A375 (cell line): ENCODE results near the gene PLEKHG4B. TPM values are rescaled to one million over a fixed set of nuclear protein-coding genes. Genes with fewer than 3 reads are reported as not detected.

Experiments used
- small RNA-seq: library from RNA; depleted of rRNA; stranded (forward); fragments of <200 nt; gene quantifications from one replicate; pipeline ENCODE3, GENCODE V24; 2014
- total RNA-seq: library from RNA; depleted of rRNA; stranded (reverse); fragments of >200 nt; shearing (Covaris generic); gene quantifications from 2 replicates; pipeline ENCODE4 v1.2.3, GENCODE V29; 2014; rRNA removed

Gene PLEKHG4B
- 0.37 and 0.83 TPM in 2 replicates for total RNA-seq

DNA sequence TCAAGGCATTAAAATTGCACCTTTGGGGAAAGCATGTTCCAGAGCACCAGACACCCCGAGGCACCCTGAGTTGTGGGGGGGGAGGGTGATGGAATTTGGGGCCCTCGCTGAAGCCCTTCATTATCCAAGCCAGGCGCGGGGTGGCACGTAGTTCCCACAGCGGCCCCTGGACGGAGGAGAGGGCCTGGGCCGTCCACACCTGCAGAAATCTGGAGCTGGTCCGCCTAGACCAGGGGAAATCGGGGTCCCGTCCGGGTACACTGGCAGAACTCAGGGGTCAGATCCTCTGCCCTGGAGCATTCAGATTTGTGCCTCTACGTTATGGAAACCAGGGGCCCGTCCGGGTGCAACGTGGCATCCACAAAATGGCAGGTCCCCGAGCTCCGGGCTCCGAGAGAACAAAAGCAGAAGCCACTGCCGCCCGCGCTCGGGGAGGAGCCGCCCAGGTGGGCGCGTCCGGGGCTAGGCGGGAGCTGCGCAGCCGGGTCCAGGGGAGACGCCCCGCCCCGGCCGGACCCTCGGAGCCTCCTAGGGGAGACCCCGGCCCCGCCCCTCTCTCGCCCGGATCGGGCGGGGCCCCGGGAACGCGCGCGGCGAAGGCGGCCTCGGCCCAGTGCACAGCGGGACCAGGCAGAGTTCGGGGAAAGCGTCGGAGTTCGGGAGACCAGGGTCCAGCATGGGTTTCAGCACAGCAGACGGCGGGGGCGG lies at the start of gene PLEKHG4B:
PLEKHG4B (plus strand) TSS at position 613 of the 708 bp plus-strand sequence; CDS start at position 677, 64 bp downstream.

DNA sequence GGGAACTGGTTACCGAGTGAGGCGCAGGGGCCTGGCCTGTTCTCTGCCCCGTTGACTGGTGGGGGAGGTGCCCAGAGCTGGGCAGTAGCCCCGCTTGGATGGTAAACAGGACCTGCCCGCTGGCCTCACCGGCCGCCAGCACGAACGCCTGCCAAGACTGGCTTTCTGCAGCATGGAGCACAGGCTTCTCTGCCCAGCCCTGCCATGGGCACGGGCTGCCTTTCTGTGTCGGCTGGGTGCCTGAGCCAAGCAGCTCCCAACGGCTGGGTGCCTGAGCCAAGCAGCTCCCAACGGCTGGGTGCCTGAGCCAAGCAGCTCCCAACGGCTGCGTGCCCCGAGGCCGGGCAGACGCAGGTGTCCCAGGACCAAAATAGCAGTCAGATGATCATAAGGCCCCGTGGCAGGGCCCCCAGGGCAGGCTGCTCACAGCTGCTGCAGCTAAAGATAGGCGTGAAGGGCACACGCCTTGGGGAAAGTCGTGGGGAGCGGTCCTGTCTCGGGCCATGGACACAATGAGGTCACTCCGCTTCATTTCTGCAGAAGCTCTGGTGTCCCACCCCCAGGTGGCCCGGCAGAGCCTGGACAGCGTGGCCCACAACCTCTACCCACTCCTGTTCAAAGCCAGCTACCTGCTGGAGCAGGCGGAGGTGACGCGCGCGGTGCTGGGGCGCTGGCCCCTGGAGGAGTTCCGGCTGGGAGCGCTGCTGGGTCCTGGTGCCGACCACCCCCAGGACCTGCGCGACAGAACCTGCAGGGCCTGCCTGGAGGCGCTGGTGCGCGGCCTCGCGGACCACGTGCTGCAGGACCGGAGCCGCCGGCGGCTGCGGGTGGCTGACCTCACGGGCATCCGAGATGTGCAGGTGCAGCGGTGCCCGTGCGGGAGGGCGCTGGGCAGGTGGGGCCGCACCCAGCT lies 99.3 kb downstream of the PLEKHG4B start, which contains the start of gene LRRC14B:
LRRC14B (plus strand) TSS at position 460 of the 913 bp plus-strand sequence; CDS start at position 504, 44 bp downstream.

DNA sequence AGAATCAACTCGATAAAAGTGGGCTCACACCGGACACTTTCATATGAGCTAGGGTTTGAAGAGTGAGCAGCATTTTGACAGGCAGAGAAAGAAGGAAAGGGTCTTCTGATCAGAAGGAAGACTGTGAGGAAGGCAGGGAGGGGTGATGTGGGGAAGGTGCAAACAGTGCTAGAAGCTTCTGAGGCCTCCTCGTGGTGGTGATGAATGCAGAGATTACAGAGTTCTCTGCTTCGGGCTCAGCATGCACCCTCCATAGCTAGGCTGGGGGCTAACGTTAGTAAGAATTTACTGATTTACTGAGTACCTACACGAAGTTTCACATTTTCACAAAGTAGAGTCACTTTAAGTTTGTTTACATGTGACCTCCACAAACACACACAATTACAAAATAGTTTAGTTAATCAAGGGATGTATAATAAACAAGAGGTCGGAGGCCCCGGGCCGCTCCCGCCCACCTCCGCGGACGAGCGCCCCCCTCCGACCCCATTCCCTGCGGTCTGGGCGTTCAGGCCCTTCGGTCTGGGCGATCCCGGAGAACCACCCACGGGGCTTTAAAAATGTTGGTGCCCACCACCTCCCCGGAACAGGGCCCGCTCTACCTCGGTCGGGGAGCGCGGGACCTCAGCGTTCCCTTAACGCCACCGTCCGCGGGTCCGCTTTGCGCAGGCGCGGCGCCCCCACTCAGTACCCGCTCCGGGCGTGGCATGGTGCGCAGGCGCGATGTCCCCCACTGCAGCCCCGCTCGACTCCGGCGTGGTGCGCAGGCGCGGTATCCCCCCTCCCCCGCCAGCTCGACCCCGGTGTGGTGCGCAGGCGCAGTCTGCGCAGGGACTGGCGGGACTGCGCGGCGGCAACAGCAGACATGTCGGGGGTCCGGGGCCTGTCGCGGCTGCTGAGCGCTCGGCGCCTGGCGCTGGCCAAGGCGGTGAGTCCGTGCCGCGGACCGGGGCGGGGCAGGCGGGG lies 125.8 kb downstream of the PLEKHG4B start, which contains the start of the genes CCDC127 and SDHA:
CCDC127 (minus strand) TSS at position 660 of the 963 bp plus-strand sequence. CDS start 1,304 bp downstream, outside the sequence.
SDHA (plus strand) TSS at position 827 of the 963 bp plus-strand sequence; CDS start at position 863, 36 bp downstream.

Small RNA genes within 50 kb of the gene (small RNA-seq; reads per million reads assigned to genes)
- gene RF00019: not detected

Other genes with a start within 250 kb of the PLEKHG4B start
- not detected in 2 replicates for gene LRRC14B, start 99.3 kb downstream of the PLEKHG4B start, total RNA-seq
- 2.4 and 2.7 TPM in 2 replicates for gene CCDC127, start 126.0 kb downstream of the PLEKHG4B start, total RNA-seq
- gene SDHA, start 126.2 kb downstream of the PLEKHG4B start, total RNA-seq: 82.1 and 91.1 TPM in 2 replicates
- 191 and 210 TPM in 2 replicates for gene PDCD6, start 179.5 kb downstream of the PLEKHG4B start, total RNA-seq
- 23.2 and 29.2 TPM in 2 replicates for gene AHRR, start 229.5 kb downstream of the PLEKHG4B start, total RNA-seq